ENCODE measurements around the gene IKZF2. TPM values are rescaled to one million over a fixed set of nuclear protein-coding genes. Genes with fewer than 3 reads are reported as not detected.

The IKZF2 gene
- total RNA-seq, 1 experiment from 2014 or later = 3.0 TPM

DNA sequence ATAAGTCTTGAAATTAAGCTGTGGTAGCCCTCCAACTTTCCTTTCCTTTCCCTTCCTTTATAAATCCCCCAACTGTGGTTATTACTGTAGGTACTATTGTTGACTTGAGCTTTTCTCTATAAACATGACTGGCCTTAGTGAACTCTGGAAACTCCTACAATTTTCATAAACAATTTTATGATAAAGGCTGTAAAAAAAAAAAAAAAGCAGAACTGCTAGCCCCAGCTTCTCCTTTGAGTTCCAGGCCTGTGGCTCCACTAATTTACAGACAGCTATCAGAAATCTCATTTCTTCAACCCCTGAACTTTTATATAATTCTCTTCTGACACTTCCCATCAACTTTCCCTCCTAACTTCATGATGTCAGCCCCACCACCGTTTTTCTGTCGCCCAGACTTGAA, 174.3 kb downstream of the IKZF2 start:
- no peak overlapping the region for H4K8ac ChIP-seq (replicated peaks; ENCODE audit: insufficient read length, low read depth, low read length)
- H2AK5ac ChIP-seq (ENCODE audit: insufficient read length, low read length) = no peak overlapping the region
- H3K4me1 Mint-ChIP-seq = no peaks in the 10 kb centered on the region
- no peak overlapping the region for H3K18ac ChIP-seq (ENCODE audit: insufficient read length, low read depth, low read length)
- WGBS (ENCODE audit: extremely low coverage, insufficient read length, low lambda C conversion rate) = no CpG with 5 or more reads among the region's 2 CpGs
- no peak overlapping the region for H4K91ac ChIP-seq (ENCODE audit: insufficient read length, low read depth, low read length)
- no peak overlapping the region for H3K9ac ChIP-seq (ENCODE audit: extremely low read depth, insufficient read length, low read length)
- H4K5ac ChIP-seq (ENCODE audit: insufficient read length, low read depth, low read length) = no peak overlapping the region
- DNase-seq = no peak
- no peak overlapping the region for H3K4ac ChIP-seq (ENCODE audit: low read depth, low read length)
- no peak overlapping the region for H3K4me2 ChIP-seq (ENCODE audit: insufficient read depth, insufficient read length, low read length)
- H4K20me1 ChIP-seq (ENCODE audit: control insufficient read depth, insufficient read depth, insufficient read length) = no peaks in the 10 kb centered on the region
- no peak overlapping the region for H3T11ph ChIP-seq (ENCODE audit: low read length)
- H3K23me2 ChIP-seq (ENCODE audit: insufficient read length, low read depth, low read length, poor library complexity, severe bottlenecking) = no peaks in the 10 kb centered on the region
- no peak for TF ChIP-seq CTCF (conservative IDR thresholded peaks at IDR 0.05)
- H3K27me3 ChIP-seq (ENCODE audit: insufficient read depth, low read length) = no peaks in the 10 kb centered on the region
- no peak overlapping the region for H2BK15ac ChIP-seq (ENCODE audit: low read depth, low read length)
- no peak overlapping the region for H2BK20ac ChIP-seq (ENCODE audit: low read depth, low read length, poor library complexity, severe bottlenecking)
- no peak overlapping the region for H3K23ac ChIP-seq (ENCODE audit: insufficient read length, low read depth, low read length)
- no peaks in the 10 kb centered on the region for H3K9me3 Mint-ChIP-seq
- no peak overlapping the region for H2BK5ac ChIP-seq (ENCODE audit: insufficient read length, low read length)
- H3K79me2 ChIP-seq (ENCODE audit: insufficient read depth, low read length) = no peaks in the 10 kb centered on the region
- H3K56ac ChIP-seq (ENCODE audit: insufficient read length, low read depth, low read length) = no peak overlapping the region
- no peaks in the 10 kb centered on the region for H3K27me3 Mint-ChIP-seq (ENCODE audit: low read depth)
- H2BK120ac ChIP-seq (ENCODE audit: low read depth, low read length, poor library complexity, severe bottlenecking) = no peak overlapping the region
- no peaks in the 10 kb centered on the region for H3K9me3 ChIP-seq (ENCODE audit: control insufficient read depth, low read depth, low read length)
- peak overlapping the region in 1 of 3 experiments; percentile 3; a peak in 1 of 7 replicates for H3K27ac Mint-ChIP-seq
- no peak overlapping the region for H2AFZ ChIP-seq (ENCODE audit: low read length)
- no peak overlapping the region for H2BK12ac ChIP-seq (ENCODE audit: insufficient read length, low read depth, low read length)
- no peaks in the 10 kb centered on the region for H3K36me3 Mint-ChIP-seq (ENCODE audit: insufficient read depth in 1 of 3, low read depth in 3 of 3)
- no peaks in the 10 kb centered on the region for H3K4me1 ChIP-seq (ENCODE audit: insufficient read depth, low read length)
- no peaks in the 10 kb centered on the region for H3K79me1 ChIP-seq (ENCODE audit: insufficient read depth, low read depth, low read length, poor library complexity, severe bottlenecking)
- H3K4me3 Mint-ChIP-seq = no peak overlapping the region
- no peak overlapping the region for H3K27ac ChIP-seq (ENCODE audit: insufficient read length, low read depth, low read length)
- no peak overlapping the region for H3K14ac ChIP-seq (ENCODE audit: insufficient read depth, low read length)
